ENCODE results near the gene TRPM2. TPM values are rescaled to one million over a fixed set of nuclear protein-coding genes. Genes with fewer than 3 reads are reported as not detected.

The TRPM2 gene
- total RNA-seq, 1 donor from 2014 or later = 3.9 TPM

DNA sequence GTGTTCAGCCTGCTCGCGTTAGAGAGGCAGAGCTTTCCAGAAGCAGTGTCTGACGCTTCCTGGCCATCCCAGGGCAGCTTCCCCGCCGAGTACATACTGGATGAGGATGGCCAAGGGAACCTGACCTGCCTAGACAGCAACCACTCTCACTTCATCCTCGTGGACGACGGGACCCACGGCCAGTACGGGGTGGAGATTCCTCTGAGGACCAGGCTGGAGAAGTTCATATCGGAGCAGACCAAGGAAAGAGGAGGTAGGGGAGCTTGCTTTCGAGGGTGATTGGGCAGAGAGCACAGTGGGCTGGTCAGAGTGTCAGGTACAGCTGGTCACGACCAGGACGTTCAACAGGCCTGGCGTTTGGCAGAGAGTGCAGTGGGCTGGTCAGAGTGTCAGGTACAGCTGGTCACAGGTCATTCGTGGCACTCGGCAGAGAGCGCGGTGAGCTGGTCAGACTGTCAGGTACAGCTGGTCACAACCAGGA lies 22.4 kb downstream of the TRPM2 start:
- ATAC-seq (ENCODE audit: low read depth) (no peak), DNase-seq (no peak)
- peak overlapping the region; percentile 31 for H3K27ac Mint-ChIP-seq
- no peaks in the 10 kb centered on the region for H3K27me3 Mint-ChIP-seq
- intact Hi-C loops (cut with micrococcal nuclease) = no loop called here
- H3K4me3 Mint-ChIP-seq = no peak overlapping the region
- CTCF ChIA-PET = no interaction called here
- H3K9me3 Mint-ChIP-seq = peaks cover 3% of the 10 kb centered on the region
- H3K36me3 Mint-ChIP-seq (ENCODE audit: low read depth) = peaks cover 2% of the 10 kb centered on the region
- POLR2A ChIA-PET = no interaction called here
- TF ChIP-seq, protein P1, sequence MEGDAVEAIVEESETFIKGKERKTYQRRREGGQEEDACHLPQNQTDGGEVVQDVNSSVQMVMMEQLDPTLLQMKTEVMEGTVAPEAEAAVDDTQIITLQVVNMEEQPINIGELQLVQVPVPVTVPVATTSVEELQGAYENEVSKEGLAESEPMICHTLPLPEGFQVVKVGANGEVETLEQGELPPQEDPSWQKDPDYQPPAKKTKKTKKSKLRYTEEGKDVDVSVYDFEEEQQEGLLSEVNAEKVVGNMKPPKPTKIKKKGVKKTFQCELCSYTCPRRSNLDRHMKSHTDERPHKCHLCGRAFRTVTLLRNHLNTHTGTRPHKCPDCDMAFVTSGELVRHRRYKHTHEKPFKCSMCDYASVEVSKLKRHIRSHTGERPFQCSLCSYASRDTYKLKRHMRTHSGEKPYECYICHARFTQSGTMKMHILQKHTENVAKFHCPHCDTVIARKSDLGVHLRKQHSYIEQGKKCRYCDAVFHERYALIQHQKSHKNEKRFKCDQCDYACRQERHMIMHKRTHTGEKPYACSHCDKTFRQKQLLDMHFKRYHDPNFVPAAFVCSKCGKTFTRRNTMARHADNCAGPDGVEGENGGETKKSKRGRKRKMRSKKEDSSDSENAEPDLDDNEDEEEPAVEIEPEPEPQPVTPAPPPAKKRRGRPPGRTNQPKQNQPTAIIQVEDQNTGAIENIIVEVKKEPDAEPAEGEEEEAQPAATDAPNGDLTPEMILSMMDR (IDR thresholded peaks at IDR 0.05) = no peak
- H3K4me1 Mint-ChIP-seq = peaks cover 23% of the 10 kb centered on the region

DNA sequence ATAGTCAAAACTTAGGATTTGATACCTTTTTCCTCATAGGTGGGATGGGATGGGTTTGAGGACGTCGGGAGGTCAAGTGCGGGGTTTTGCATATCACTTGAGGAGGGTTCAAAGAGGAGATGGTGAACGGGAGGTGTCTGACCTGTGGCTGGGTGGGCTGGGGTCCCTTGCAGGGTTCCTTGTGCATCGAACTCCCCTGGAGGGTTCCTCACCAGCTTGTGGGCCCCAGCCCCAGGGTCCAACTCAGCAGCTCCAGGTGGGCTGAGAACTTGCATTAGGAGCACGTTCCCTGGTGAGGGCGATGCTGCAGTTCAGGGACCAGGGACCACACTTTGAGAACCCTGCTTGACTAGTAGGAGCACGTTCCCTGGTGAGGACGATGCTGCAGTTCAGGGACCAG lies 23.2 kb downstream of the TRPM2 start:
- peaks cover 2% of the 10 kb centered on the region for H3K36me3 Mint-ChIP-seq (ENCODE audit: low read depth)
- CTCF ChIA-PET = no interaction called here

DNA sequence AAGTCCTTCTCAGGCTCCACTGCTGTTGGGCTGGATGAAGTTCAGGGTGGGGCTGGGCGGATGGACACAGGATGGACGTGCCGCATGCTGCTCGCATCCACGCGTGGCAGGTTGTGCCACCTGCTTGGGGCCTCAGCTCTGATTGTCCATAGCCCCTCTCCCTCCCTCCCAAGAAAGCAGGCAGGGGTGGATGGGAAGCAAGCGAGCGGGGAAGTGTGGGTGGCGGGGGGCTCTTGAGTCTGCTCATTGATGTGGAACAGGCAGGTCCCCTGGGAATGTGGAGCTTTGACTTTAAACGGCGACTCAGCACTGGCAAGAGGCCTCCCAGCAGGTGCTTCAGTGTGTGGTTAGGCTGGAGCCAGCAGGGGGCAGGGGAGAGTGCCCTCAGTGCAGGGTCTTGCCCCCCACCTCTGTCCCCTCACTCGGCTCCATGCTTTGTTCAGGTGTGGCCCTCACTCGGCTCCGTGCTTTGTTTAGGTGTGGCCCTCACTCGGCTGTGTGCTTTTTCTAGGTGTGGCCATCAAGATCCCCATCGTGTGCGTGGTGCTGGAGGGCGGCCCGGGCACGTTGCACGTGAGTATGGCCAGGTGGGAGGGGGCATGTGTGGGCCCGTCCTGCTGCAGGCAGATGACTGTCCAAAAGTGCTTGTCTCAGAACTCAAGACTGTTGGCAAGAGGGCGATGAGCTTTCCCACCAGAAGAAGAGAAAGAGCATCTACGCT lies 23.9 kb downstream of the TRPM2 start:
- Mint-ChIP-seq H3K4me1 (peaks cover 23% of the 10 kb centered on the region), H3K9me3 (peaks cover 6% of the 10 kb centered on the region), H3K27me3 (no peaks in the 10 kb centered on the region), H3K36me3 (ENCODE audit: low read depth) (peaks cover 2% of the 10 kb centered on the region), H3K4me3 (no peak overlapping the region), H3K27ac (no peak overlapping the region)
- ChIA-PET CTCF (no interaction called here), POLR2A (no interaction called here)
- TF ChIP-seq, protein P1 (IDR thresholded peaks at IDR 0.05) = no peak
- intact Hi-C loops (cut with micrococcal nuclease) = no loop called here
- DNase-seq (no peak), ATAC-seq (ENCODE audit: low read depth) (no peak)

More for the DNA sequence above, 23.2 kb downstream of the TRPM2 start:
- ATAC-seq (ENCODE audit: low read depth) (no peak), DNase-seq (no peak)
- Mint-ChIP-seq H3K9me3 (peaks cover 3% of the 10 kb centered on the region), H3K27me3 (no peaks in the 10 kb centered on the region), H3K4me3 (no peak overlapping the region), H3K27ac (no peak overlapping the region), H3K4me1 (peaks cover 23% of the 10 kb centered on the region)
- intact Hi-C loops (cut with micrococcal nuclease) = no loop called here
- POLR2A ChIA-PET = no interaction called here
- TF ChIP-seq, protein P1 (IDR thresholded peaks at IDR 0.05) = no peak

DNA sequence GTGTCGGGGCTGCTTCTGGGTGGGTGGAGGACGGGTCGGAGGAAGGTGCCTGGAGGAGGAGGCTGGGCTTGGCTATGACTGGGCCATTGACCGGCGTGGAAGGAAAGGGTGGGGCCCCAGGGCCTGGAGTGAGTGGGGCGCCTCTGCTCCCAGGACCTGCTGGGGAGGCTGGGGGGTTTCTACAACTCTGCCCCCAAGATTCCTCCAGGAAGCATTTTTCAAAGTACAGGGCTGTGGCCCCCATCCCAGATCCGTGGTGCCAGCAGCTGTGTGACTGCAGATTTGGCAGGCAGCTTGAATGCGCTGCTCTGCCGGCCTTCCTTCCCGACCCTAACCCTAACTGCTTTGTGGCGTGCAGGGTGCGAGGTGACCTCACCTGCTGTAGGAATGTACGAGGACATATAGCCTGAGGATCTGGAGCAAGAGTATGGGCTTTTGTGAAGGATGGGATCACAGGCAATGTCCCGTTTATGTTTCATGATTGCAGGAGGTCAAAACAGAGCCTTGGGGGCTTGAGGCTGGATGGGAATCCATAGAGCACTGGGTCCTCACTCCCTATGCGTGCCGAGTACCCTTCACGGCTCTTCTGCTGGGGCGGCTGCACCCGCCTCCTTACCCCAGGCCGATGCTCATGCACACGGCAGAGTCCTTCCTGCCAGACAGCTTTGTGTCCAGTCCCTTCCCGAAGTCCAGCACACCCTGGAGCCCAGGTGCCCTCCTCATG lies 24.7 kb downstream of the TRPM2 start:
- Mint-ChIP-seq H3K27me3 (no peaks in the 10 kb centered on the region), H3K9me3 (peaks cover 6% of the 10 kb centered on the region), H3K36me3 (ENCODE audit: low read depth) (peaks cover 3% of the 10 kb centered on the region), H3K4me1 (peaks cover 23% of the 10 kb centered on the region), H3K4me3 (no peak overlapping the region), H3K27ac (no peak overlapping the region)
- no peak for DNase-seq
- ATAC-seq (ENCODE audit: low read depth) = no peak
- intact Hi-C loops (cut with micrococcal nuclease) = no loop called here
- TF ChIP-seq, protein P1 (IDR thresholded peaks at IDR 0.05) = no peak
- ChIA-PET POLR2A (no interaction called here), CTCF (no interaction called here)

Data from activated B cell treated with CpG ODN at 0.5 μM for 24 hours (primary cell).